Erythroblast (primary cell): ENCODE results near the gene SLC45A3.

Experiments used
- GATA1 ChIP-seq: IDR thresholded peaks from 2 replicates; pipeline ENCODE4 v1.6.1; 2011; ENCODE audit warnings: low read depth, mild to moderate bottlenecking, control low read depth, low read length, moderate library complexity
- POLR2A ChIP-seq: IDR thresholded peaks from 2 replicates; pipeline ENCODE4 v1.6.1; 2011; ENCODE audit warnings: mild to moderate bottlenecking, low read length

- TF ChIP-seq POLR2A = no peak
- no peak for TF ChIP-seq GATA1
Measured at GRCh38 chr1:205662135-205662738, 18.1 kb downstream of the SLC45A3 start.
